Measurements from ENCODE around the gene ANO10.

ANO10 gene

GRCh38 chr3:43346978-43347749 is 274.6 kb downstream of the ANO10 start:
- peaks cover 0 to 72% of the 10 kb centered on the region in 2 experiments; a peak in 1 of 3 replicates for H3K36me3 ChIP-seq (ENCODE audit: control insufficient read depth in 2 of 2, insufficient read depth in 1 of 2, low read length in 2 of 2)
- TF ChIP-seq ZNF561 (tag by site-specific recombination; IDR thresholded peaks at IDR 0.05; ENCODE audit: borderline replicate concordance) = no peak
- no peak for TF ChIP-seq PRDM10 (tag by site-specific recombination; IDR thresholded peaks at IDR 0.05)
- no peak for TF ChIP-seq ZNF140 (tag by site-specific recombination; IDR thresholded peaks at IDR 0.05)
- TF ChIP-seq ZBTB1 (tag by site-specific recombination; IDR thresholded peaks at IDR 0.05) = no peak
- TF ChIP-seq FEZF1 (tag by site-specific recombination; IDR thresholded peaks at IDR 0.05) = no peak
- no peak for TF ChIP-seq ZNF311 (tag by site-specific recombination; IDR thresholded peaks at IDR 0.05; ENCODE audit: borderline replicate concordance)
- TF ChIP-seq ZFP3 (tag by site-specific recombination; IDR thresholded peaks at IDR 0.05; ENCODE audit: low read depth) = no peak
- TF ChIP-seq SP2 (tag by site-specific recombination; IDR thresholded peaks at IDR 0.05) = no peak
- TF ChIP-seq ZNF664 (tag by site-specific recombination; IDR thresholded peaks at IDR 0.05) = no peak
- no peak for TF ChIP-seq ZNF624 (tag by site-specific recombination; IDR thresholded peaks at IDR 0.05)
- no peak for TF ChIP-seq ZSCAN18 (tag by site-specific recombination; IDR thresholded peaks at IDR 0.05)
- TF ChIP-seq ZNF223 (tag by site-specific recombination; IDR thresholded peaks at IDR 0.05) = no peak
- no peak for TF ChIP-seq BCL6B (tag by site-specific recombination; IDR thresholded peaks at IDR 0.05)
- TF ChIP-seq ZNF510 (tag by site-specific recombination; IDR thresholded peaks at IDR 0.05; ENCODE audit: insufficient replicate concordance) = no peak
- TF ChIP-seq ZNF747 (tag by site-specific recombination; IDR thresholded peaks at IDR 0.05) = no peak
- TF ChIP-seq ZNF707 (tag by site-specific recombination; IDR thresholded peaks at IDR 0.05) = no peak
- no peak for TF ChIP-seq ZNF169 (tag by site-specific recombination; IDR thresholded peaks at IDR 0.05)
- no peak for TF ChIP-seq ZNF174 (tag by site-specific recombination; IDR thresholded peaks at IDR 0.05)
- no peak for TF ChIP-seq ZNF76 (tag by site-specific recombination; IDR thresholded peaks at IDR 0.05; ENCODE audit: borderline replicate concordance, low read depth)
- H3K9me3 ChIP-seq (ENCODE audit: control insufficient read depth, insufficient read depth, low read depth, low read length) = no peaks in the 10 kb centered on the region
- CTCF ChIA-PET = interaction anchor here (0.7 kb wide), 1 partner anchor 12 kb away, joined by 3 read pairs; no protein-coding TSS in a partner anchor
- POLR2A ChIA-PET = no interaction called here
- H3K4me1 ChIP-seq (ENCODE audit: control insufficient read depth, insufficient read depth, low read length) = no peaks in the 10 kb centered on the region
- no peak overlapping the region for H3K4me3 ChIP-seq (ENCODE audit: low read depth, low read length)
- H3K27ac ChIP-seq (ENCODE audit: extremely low read depth, low read depth, low read length) = no peak overlapping the region

- Histone ChIP-seq H3K4me3 (ENCODE audit: low read depth, low read length) (no peak overlapping the region), H3K36me3 (ENCODE audit: control insufficient read depth in 2 of 2, insufficient read depth in 1 of 2, low read length in 2 of 2) (peaks cover 0 to 76% of the 10 kb centered on the region in 2 experiments; a peak in 1 of 3 replicates), H3K4me1 (ENCODE audit: control insufficient read depth, insufficient read depth, low read length) (no peaks in the 10 kb centered on the region), H3K27ac (ENCODE audit: extremely low read depth, low read depth, low read length) (no peak overlapping the region), H3K9me3 (ENCODE audit: control insufficient read depth, insufficient read depth, low read depth, low read length) (no peaks in the 10 kb centered on the region)
- POLR2A ChIA-PET = no interaction called here
- CTCF ChIA-PET = no interaction called here
- TF ChIP-seq ZIC2 (tag by site-specific recombination; IDR thresholded peaks at IDR 0.05) (no peak), ZNF560 (tag by site-specific recombination; IDR thresholded peaks at IDR 0.05; ENCODE audit: borderline replicate concordance) (no peak), KLF1 (tag by site-specific recombination; IDR thresholded peaks at IDR 0.05) (no peak), ZNF2 (tag by site-specific recombination; IDR thresholded peaks at IDR 0.05) (no peak)
- TF ChIP-seq, protein P1, sequence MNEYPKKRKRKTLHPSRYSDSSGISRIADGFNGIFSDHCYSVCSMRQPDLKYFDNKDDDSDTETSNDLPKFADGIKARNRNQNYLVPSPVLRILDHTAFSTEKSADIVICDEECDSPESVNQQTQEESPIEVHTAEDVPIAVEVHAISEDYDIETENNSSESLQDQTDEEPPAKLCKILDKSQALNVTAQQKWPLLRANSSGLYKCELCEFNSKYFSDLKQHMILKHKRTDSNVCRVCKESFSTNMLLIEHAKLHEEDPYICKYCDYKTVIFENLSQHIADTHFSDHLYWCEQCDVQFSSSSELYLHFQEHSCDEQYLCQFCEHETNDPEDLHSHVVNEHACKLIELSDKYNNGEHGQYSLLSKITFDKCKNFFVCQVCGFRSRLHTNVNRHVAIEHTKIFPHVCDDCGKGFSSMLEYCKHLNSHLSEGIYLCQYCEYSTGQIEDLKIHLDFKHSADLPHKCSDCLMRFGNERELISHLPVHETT (tag by site-specific recombination; IDR thresholded peaks at IDR 0.05) = no peak
- TF ChIP-seq, protein P2, sequence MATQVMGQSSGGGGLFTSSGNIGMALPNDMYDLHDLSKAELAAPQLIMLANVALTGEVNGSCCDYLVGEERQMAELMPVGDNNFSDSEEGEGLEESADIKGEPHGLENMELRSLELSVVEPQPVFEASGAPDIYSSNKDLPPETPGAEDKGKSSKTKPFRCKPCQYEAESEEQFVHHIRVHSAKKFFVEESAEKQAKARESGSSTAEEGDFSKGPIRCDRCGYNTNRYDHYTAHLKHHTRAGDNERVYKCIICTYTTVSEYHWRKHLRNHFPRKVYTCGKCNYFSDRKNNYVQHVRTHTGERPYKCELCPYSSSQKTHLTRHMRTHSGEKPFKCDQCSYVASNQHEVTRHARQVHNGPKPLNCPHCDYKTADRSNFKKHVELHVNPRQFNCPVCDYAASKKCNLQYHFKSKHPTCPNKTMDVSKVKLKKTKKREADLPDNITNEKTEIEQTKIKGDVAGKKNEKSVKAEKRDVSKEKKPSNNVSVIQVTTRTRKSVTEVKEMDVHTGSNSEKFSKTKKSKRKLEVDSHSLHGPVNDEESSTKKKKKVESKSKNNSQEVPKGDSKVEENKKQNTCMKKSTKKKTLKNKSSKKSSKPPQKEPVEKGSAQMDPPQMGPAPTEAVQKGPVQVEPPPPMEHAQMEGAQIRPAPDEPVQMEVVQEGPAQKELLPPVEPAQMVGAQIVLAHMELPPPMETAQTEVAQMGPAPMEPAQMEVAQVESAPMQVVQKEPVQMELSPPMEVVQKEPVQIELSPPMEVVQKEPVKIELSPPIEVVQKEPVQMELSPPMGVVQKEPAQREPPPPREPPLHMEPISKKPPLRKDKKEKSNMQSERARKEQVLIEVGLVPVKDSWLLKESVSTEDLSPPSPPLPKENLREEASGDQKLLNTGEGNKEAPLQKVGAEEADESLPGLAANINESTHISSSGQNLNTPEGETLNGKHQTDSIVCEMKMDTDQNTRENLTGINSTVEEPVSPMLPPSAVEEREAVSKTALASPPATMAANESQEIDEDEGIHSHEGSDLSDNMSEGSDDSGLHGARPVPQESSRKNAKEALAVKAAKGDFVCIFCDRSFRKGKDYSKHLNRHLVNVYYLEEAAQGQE (tag by site-specific recombination; IDR thresholded peaks at IDR 0.05) = no peak
These were observed 275.9 kb downstream of the ANO10 start for GRCh38 chr3:43345877-43346276.
